CD4-positive, alpha-beta T cell (primary cell): ENCODE data around the gene ZNF585A. TPM values are rescaled to one million over a fixed set of nuclear protein-coding genes. Genes with fewer than 3 reads are reported as not detected.
"Not testable (repeated sequence)": the region's sequence is repeated elsewhere in the genome, so short reads cannot be mapped to it uniquely, and the experiment has no call there.

Experiments used
- ATAC-seq: fragments of 200-7000 bp; cut with Tn5 transposase; one replicate; pipeline ENCODE4 v1.10.0; 2022; ENCODE audit warnings: mild to moderate bottlenecking; ENCODE audit not compliant: poor library complexity
- CTCF ChIA-PET: fragments of 350-600 bp; sonication (Branson Sonifier 250); formaldehyde crosslinking; loops from one replicate; lab custom pipeline; 2021; ENCODE audit warnings: antibody characterized with exemption, inconsistent platforms; lab: Charles Lee
- POLR2A ChIA-PET: fragments of 350-600 bp; sonication (Branson Sonifier 250); formaldehyde crosslinking; loops from one replicate; lab custom pipeline; 2021; ENCODE audit warnings: antibody characterized with exemption, inconsistent platforms; lab: Charles Lee
- DNase-seq, 14 experiments: peaks; one replicate each; pipeline ENCODE4 v3.0.0-alpha.2; 2013 to 2020; ENCODE audit warnings: mixed read lengths in 2 of 14
- H3K27ac ChIP-seq, 2 donors: one replicate each; pipeline versions ENCODE4 v1.5.1 to v1.7.0; 2013; ENCODE audit warnings: low read length in 2 of 2, low read depth in 1 of 2, mild to moderate bottlenecking in 1 of 2
- H3K27me3 ChIP-seq, 2 experiments: 1 replicate in 1 of 2; 2 replicates in 1 of 2; pipeline versions ENCODE4 v1.6.1 to v1.7.0; 2013; ENCODE audit warnings: low read length in 2 of 2, control low read depth in 1 of 2, mild to moderate bottlenecking in 1 of 2, moderate library complexity in 1 of 2; ENCODE audit not compliant: insufficient read depth in 2 of 2, control insufficient read depth in 1 of 2
- H3K36me3 ChIP-seq: one replicate; pipeline ENCODE4 v1.6.1; 2013; ENCODE audit warnings: low read length, control low read depth; ENCODE audit not compliant: insufficient read depth
- H3K4me1 ChIP-seq: one replicate; pipeline ENCODE4 v1.6.1; 2013; ENCODE audit warnings: low read length, control low read depth; ENCODE audit not compliant: insufficient read depth
- H3K4me3 ChIP-seq: one replicate; pipeline ENCODE4 v1.5.1; 2013; ENCODE audit warnings: mild to moderate bottlenecking, low read length, moderate library complexity
- H3K9me3 ChIP-seq, 2 experiments: 1 replicate in 1 of 2; 2 replicates in 1 of 2; pipeline versions ENCODE4 v1.6.1 to v1.7.0; 2013; ENCODE audit warnings: low read length in 2 of 2, mild to moderate bottlenecking in 2 of 2, control low read depth in 1 of 2, moderate library complexity in 1 of 2; ENCODE audit not compliant: control insufficient read depth in 1 of 2, insufficient read depth in 1 of 2
- H3K27ac Mint-ChIP-seq: one replicate; pipeline ENCODE4 v1.8.0; 2020; ENCODE audit warnings: mixed read lengths
- H3K27me3 Mint-ChIP-seq: one replicate; pipeline ENCODE4 v1.8.0; 2021; ENCODE audit warnings: mixed read lengths
- H3K36me3 Mint-ChIP-seq: one replicate; pipeline ENCODE4 v1.8.0; 2021; ENCODE audit warnings: low read depth, mixed read lengths
- H3K4me1 Mint-ChIP-seq: one replicate; pipeline ENCODE4 v1.8.0; 2021; ENCODE audit warnings: low read depth, mixed read lengths
- H3K4me3 Mint-ChIP-seq: one replicate; pipeline ENCODE4 v1.8.0; 2020; ENCODE audit warnings: mild to moderate bottlenecking, mixed read lengths
- H3K9me3 Mint-ChIP-seq: one replicate; pipeline ENCODE4 v1.8.0; 2020; ENCODE audit warnings: mixed read lengths
- intact Hi-C, 2 experiments: fragments of 100-400 bp; cut with DNase I in 1 of 2; cut with micrococcal nuclease in 1 of 2; formaldehyde crosslinking; loops; one replicate each; pipeline versions ENCODE4 v1.15.1 to v1.9.0; 2023 to 2025; cut with DNase I, micrococcal nuclease
- total RNA-seq, 174 experiments: library from RNA in 2 of 174; stranded (reverse) in 2 of 174; gene quantifications; one replicate each; pipeline ENCODE4 v1.2.3 and lab custom pipeline; 2021 to 2026
- TF ChIP-seq, protein P1 (sequence below): fragments of 200-600 bp; IDR thresholded peaks from one replicate; pipeline ENCODE4 v1.8.0; 2022; ENCODE audit warnings: antibody characterized with exemption, mild to moderate bottlenecking

ZNF585A gene
- total RNA-seq, 2 experiments from 2014 or later, result 4.5 to 4.6 TPM

DNA sequence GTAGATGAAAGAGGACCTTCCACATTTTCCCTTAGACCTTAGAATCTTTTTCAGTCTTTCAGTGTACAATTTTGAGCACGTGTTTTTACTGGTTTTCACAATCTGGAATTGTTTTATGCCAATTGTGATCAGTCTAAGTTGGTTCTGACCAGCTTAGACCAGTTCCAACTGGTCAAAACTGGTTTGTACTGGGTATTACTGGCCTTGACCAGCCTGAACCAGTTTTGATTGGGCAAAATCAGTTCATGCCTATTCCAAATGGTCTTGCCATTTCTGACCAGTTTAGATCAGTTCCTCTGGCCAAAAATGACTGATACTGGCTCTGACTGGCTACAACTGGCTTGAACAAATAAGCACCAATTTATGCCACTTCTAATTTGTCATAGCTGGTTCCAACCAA is 36.4 kb downstream of the ZNF585A start:
- POLR2A ChIA-PET, result no interaction called here
- H3K4me1 ChIP-seq, result no peaks in the 10 kb centered on the region

DNA sequence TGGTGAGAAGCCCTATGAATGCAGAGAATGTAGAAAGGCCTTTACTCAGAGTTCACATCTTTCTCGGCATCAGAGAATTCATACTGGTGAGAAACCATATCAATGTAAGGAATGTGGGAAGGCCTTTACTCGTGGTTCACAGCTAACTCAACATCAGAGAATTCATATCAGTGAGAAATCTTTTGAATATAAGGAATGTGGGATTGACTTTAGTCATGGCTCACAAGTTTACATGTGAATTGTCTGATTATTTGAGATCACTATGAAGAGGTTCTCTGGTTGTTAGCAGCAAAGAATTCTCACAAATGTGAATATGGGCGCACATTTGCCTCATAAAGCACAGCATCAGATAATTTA is 43.7 kb downstream of the ZNF585A start:
- Mint-ChIP-seq H3K27me3 (no peaks in the 10 kb centered on the region), H3K9me3 (peaks cover 24% of the 10 kb centered on the region), H3K27ac (no peak overlapping the region), H3K36me3 (peaks cover 100% of the 10 kb centered on the region), H3K4me1 (no peaks in the 10 kb centered on the region), H3K4me3 (no peak overlapping the region)
- Histone ChIP-seq H3K27ac (no peak overlapping the region), H3K36me3 (peaks cover 14% of the 10 kb centered on the region), H3K4me1 (no peaks in the 10 kb centered on the region), H3K27me3 (no peaks in the 10 kb centered on the region), H3K4me3 (no peak overlapping the region), H3K9me3 (peaks cover 30 to 100% of the 10 kb centered on the region in 2 experiments)
- TF ChIP-seq, protein P1, sequence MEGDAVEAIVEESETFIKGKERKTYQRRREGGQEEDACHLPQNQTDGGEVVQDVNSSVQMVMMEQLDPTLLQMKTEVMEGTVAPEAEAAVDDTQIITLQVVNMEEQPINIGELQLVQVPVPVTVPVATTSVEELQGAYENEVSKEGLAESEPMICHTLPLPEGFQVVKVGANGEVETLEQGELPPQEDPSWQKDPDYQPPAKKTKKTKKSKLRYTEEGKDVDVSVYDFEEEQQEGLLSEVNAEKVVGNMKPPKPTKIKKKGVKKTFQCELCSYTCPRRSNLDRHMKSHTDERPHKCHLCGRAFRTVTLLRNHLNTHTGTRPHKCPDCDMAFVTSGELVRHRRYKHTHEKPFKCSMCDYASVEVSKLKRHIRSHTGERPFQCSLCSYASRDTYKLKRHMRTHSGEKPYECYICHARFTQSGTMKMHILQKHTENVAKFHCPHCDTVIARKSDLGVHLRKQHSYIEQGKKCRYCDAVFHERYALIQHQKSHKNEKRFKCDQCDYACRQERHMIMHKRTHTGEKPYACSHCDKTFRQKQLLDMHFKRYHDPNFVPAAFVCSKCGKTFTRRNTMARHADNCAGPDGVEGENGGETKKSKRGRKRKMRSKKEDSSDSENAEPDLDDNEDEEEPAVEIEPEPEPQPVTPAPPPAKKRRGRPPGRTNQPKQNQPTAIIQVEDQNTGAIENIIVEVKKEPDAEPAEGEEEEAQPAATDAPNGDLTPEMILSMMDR, result no peak
- intact Hi-C loops, result no loop called here
- POLR2A ChIA-PET, result no interaction called here
- DNase-seq (no peak), ATAC-seq (no peak)
- CTCF ChIA-PET, result no interaction called here

More for the DNA sequence above, 36.4 kb downstream of the ZNF585A start:
- DNase-seq (no peak), ATAC-seq (no peak)
- CTCF ChIA-PET, result no interaction called here
- TF ChIP-seq, protein P1, result no peak
- H3K36me3 ChIP-seq, result no peaks in the 10 kb centered on the region
- H3K36me3 Mint-ChIP-seq, result peaks cover 78% of the 10 kb centered on the region
- intact Hi-C loops, result no loop called here
- no peak overlapping the region for H3K27ac Mint-ChIP-seq
- no peaks in the 10 kb centered on the region for H3K27me3 Mint-ChIP-seq
- H3K4me3 Mint-ChIP-seq, result no peak overlapping the region
- no peak overlapping the region for H3K27ac ChIP-seq
- peaks cover 52 to 98% of the 10 kb centered on the region in 2 experiments for H3K9me3 ChIP-seq
- no peaks in the 10 kb centered on the region for H3K4me1 Mint-ChIP-seq
- peaks cover 13% of the 10 kb centered on the region for H3K9me3 Mint-ChIP-seq
- no peak overlapping the region for H3K4me3 ChIP-seq
- H3K27me3 ChIP-seq, result no peaks in the 10 kb centered on the region

- Histone ChIP-seq H3K9me3 (peaks cover 30 to 100% of the 10 kb centered on the region in 2 experiments), H3K36me3 (peaks cover 14% of the 10 kb centered on the region), H3K4me3 (no peak overlapping the region), H3K27ac (no peak overlapping the region), H3K4me1 (no peaks in the 10 kb centered on the region), H3K27me3 (no peaks in the 10 kb centered on the region)
- Mint-ChIP-seq H3K27me3 (no peaks in the 10 kb centered on the region), H3K4me3 (no peak overlapping the region), H3K27ac (no peak overlapping the region), H3K9me3 (peaks cover 21% of the 10 kb centered on the region), H3K4me1 (no peaks in the 10 kb centered on the region), H3K36me3 (peaks cover 99% of the 10 kb centered on the region)
- ChIA-PET POLR2A (no interaction called here), CTCF (no interaction called here)
- intact Hi-C loops, result no loop called here
- no peak for DNase-seq
- no peak for ATAC-seq
- TF ChIP-seq, protein P1, result no peak
These were observed 44.3 kb downstream of the ZNF585A start for GRCh38 chr19:37127999-37128820.

DNA sequence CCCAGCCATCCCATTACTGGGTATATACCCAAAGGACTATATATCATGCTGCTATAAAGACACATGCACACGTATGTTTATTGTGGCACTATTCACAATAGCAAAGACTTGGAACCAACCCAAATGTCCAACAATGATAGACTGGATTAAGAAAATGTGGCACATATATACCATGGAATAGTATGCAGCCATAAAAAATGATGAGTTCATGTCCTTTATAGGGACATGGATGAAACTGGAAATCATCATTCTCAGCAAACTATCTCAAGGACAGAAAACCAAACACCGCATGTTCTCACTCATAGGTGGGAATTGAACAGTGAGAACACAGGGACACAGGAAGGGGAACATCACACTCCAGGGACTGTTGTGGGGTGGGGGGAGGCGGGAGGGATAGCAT is 50.4 kb downstream of the ZNF585A start:
- H3K27me3 Mint-ChIP-seq, H3K4me3 ChIP-seq, H3K27ac ChIP-seq, H3K4me1 ChIP-seq, H3K4me3 Mint-ChIP-seq, H3K27ac Mint-ChIP-seq, DNase-seq, CTCF ChIA-PET, H3K27me3 ChIP-seq, intact Hi-C loops, H3K36me3 ChIP-seq, POLR2A ChIA-PET, ATAC-seq, H3K4me1 Mint-ChIP-seq: not testable (repeated sequence)
- H3K9me3 ChIP-seq, result peaks cover 18 to 51% of the 10 kb centered on the region in 2 experiments
- Mint-ChIP-seq H3K9me3 (peaks cover 13% of the 10 kb centered on the region), H3K36me3 (peaks cover 66% of the 10 kb centered on the region)
